ENCODE data around the gene ZNF574.
A peak's percentile ranks its signal among the peaks of the same experiment; 100 is the strongest.

The ZNF574 gene

GRCh38 chr19:42113641-42114348 lies 37.8 kb downstream of the ZNF574 start:
- Histone ChIP-seq H3K9me2 (replicated peaks; ENCODE audit: control insufficient read depth, low read length) (no peaks in the 10 kb centered on the region), H3K4me1 (ENCODE audit: control insufficient read depth, low read length) (peaks cover 100% of the 10 kb centered on the region), H3K79me2 (ENCODE audit: control insufficient read depth, low read length) (peaks cover 37% of the 10 kb centered on the region), H3K4me2 (ENCODE audit: low read length) (peak overlapping the region; percentile 96), H3K36me3 (ENCODE audit: control insufficient read depth, low read length) (peaks cover 88% of the 10 kb centered on the region), H3K4me3 (ENCODE audit: low read length) (peak overlapping the region; percentile 74), H4K20me1 (ENCODE audit: control insufficient read depth, insufficient read depth, low read depth, low read length) (no peaks in the 10 kb centered on the region), H3K27ac (ENCODE audit: low read depth, low read length) (peak overlapping the region; percentile 98), H3K27me3 (ENCODE audit: control insufficient read depth, low read length) (no peaks in the 10 kb centered on the region), H3F3A (ENCODE audit: control insufficient read depth, insufficient read depth) (peaks cover 72% of the 10 kb centered on the region), H3K9me3 (ENCODE audit: control insufficient read depth, insufficient read depth, low read length) (no peaks in the 10 kb centered on the region)
- no peak for TF ChIP-seq EZH2phosphoT487 (IDR thresholded peaks at IDR 0.05; ENCODE audit: borderline replicate concordance, low read length)
- TF ChIP-seq CTCF (IDR thresholded peaks at IDR 0.05; ENCODE audit: low read depth, low read length, poor library complexity, severe bottlenecking), result peak; percentile 22

- no peaks in the 10 kb centered on the region for H3K27me3 ChIP-seq (ENCODE audit: control insufficient read depth, low read length)
- peaks cover 89% of the 10 kb centered on the region for H3K36me3 ChIP-seq (ENCODE audit: control insufficient read depth, low read length)
- H3K4me1 ChIP-seq (ENCODE audit: control insufficient read depth, low read length), result peaks cover 100% of the 10 kb centered on the region
- H4K20me1 ChIP-seq (ENCODE audit: control insufficient read depth, insufficient read depth, low read depth, low read length), result no peaks in the 10 kb centered on the region
- H3F3A ChIP-seq (ENCODE audit: control insufficient read depth, insufficient read depth), result peaks cover 72% of the 10 kb centered on the region
- peak overlapping the region; percentile 74 for H3K4me3 ChIP-seq (ENCODE audit: low read length)
- H3K4me2 ChIP-seq (ENCODE audit: low read length), result peak overlapping the region; percentile 96
- H3K9me2 ChIP-seq (replicated peaks; ENCODE audit: control insufficient read depth, low read length), result no peaks in the 10 kb centered on the region
- H3K27ac ChIP-seq (ENCODE audit: low read depth, low read length), result peak overlapping the region; percentile 98
- H3K9me3 ChIP-seq (ENCODE audit: control insufficient read depth, insufficient read depth, low read length), result no peaks in the 10 kb centered on the region
- peaks cover 36% of the 10 kb centered on the region for H3K79me2 ChIP-seq (ENCODE audit: control insufficient read depth, low read length)
- TF ChIP-seq EZH2phosphoT487 (IDR thresholded peaks at IDR 0.05; ENCODE audit: borderline replicate concordance, low read length), result no peak
Measured at GRCh38 chr19:42114412-42114811, 38.4 kb downstream of the ZNF574 start.

- TF ChIP-seq CTCF (IDR thresholded peaks at IDR 0.05; ENCODE audit: low read depth, low read length, poor library complexity, severe bottlenecking), result no peak
- TF ChIP-seq EZH2phosphoT487 (IDR thresholded peaks at IDR 0.05; ENCODE audit: borderline replicate concordance, low read length), result no peak
- Histone ChIP-seq H3F3A (ENCODE audit: control insufficient read depth, insufficient read depth) (peaks cover 69% of the 10 kb centered on the region), H3K4me1 (ENCODE audit: control insufficient read depth, low read length) (peaks cover 100% of the 10 kb centered on the region), H3K4me3 (ENCODE audit: low read length) (peak overlapping the region; percentile 74), H3K79me2 (ENCODE audit: control insufficient read depth, low read length) (peaks cover 36% of the 10 kb centered on the region), H3K27me3 (ENCODE audit: control insufficient read depth, low read length) (no peaks in the 10 kb centered on the region), H3K4me2 (ENCODE audit: low read length) (peak overlapping the region; percentile 96), H4K20me1 (ENCODE audit: control insufficient read depth, insufficient read depth, low read depth, low read length) (no peaks in the 10 kb centered on the region), H3K27ac (ENCODE audit: low read depth, low read length) (peak overlapping the region; percentile 98), H3K36me3 (ENCODE audit: control insufficient read depth, low read length) (peaks cover 83% of the 10 kb centered on the region), H3K9me3 (ENCODE audit: control insufficient read depth, insufficient read depth, low read length) (no peaks in the 10 kb centered on the region), H3K9me2 (replicated peaks; ENCODE audit: control insufficient read depth, low read length) (no peaks in the 10 kb centered on the region)
Measured at GRCh38 chr19:42115219-42115618, 39.3 kb downstream of the ZNF574 start.

- H3K9me2 ChIP-seq (replicated peaks; ENCODE audit: control insufficient read depth, low read length), result no peaks in the 10 kb centered on the region
- H3K27ac ChIP-seq (ENCODE audit: low read depth, low read length), result peak overlapping the region; percentile 98
- peaks cover 34% of the 10 kb centered on the region for H3K79me2 ChIP-seq (ENCODE audit: control insufficient read depth, low read length)
- no peaks in the 10 kb centered on the region for H4K20me1 ChIP-seq (ENCODE audit: control insufficient read depth, insufficient read depth, low read depth, low read length)
- peaks cover 69% of the 10 kb centered on the region for H3F3A ChIP-seq (ENCODE audit: control insufficient read depth, insufficient read depth)
- peak overlapping the region; percentile 96 for H3K4me2 ChIP-seq (ENCODE audit: low read length)
- H3K36me3 ChIP-seq (ENCODE audit: control insufficient read depth, low read length), result peaks cover 83% of the 10 kb centered on the region
- TF ChIP-seq EZH2phosphoT487 (IDR thresholded peaks at IDR 0.05; ENCODE audit: borderline replicate concordance, low read length), result no peak
- no peak for TF ChIP-seq CTCF (IDR thresholded peaks at IDR 0.05; ENCODE audit: low read depth, low read length, poor library complexity, severe bottlenecking)
- H3K4me1 ChIP-seq (ENCODE audit: control insufficient read depth, low read length), result peaks cover 100% of the 10 kb centered on the region
- no peaks in the 10 kb centered on the region for H3K9me3 ChIP-seq (ENCODE audit: control insufficient read depth, insufficient read depth, low read length)
- H3K27me3 ChIP-seq (ENCODE audit: control insufficient read depth, low read length), result no peaks in the 10 kb centered on the region
- peak overlapping the region; percentile 74 for H3K4me3 ChIP-seq (ENCODE audit: low read length)
Measured at GRCh38 chr19:42115705-42116104, 39.7 kb downstream of the ZNF574 start.

Data from DOHH2 (cell line).